AG04449 (cell line): ENCODE results near the gene MYO7A.

ENCODE experiments used
- CTCF ChIA-PET: fragments of 350-600 bp; formaldehyde crosslinking; extraction: SDS; loops from one replicate; lab custom pipeline; 2021; ENCODE audit warnings: antibody characterized with exemption; lab: Yijun Ruan, JAX
- POLR2A ChIA-PET: fragments of 400-600, 350-600 bp; formaldehyde crosslinking; extraction: SDS; loops from one replicate; lab custom pipeline; 2020; ENCODE audit warnings: antibody characterized with exemption, inconsistent platforms; lab: Yijun Ruan, JAX
- DNase-seq: peaks from one replicate; pipeline ENCODE4 v3.0.0-alpha.2; 2010; ENCODE audit warnings: low read depth, low spot score
- H3K4me3 ChIP-seq: 2 replicates; pipeline ENCODE4 v1.5.1; 2011; ENCODE audit warnings: low read depth, mild to moderate bottlenecking, control low read depth, low read length
- CTCF ChIP-seq: IDR thresholded peaks from one replicate; pipeline ENCODE4 v1.5.1; 2011; ENCODE audit warnings: mild to moderate bottlenecking, moderate library complexity, low read length, control low read depth, inconsistent platforms; ENCODE audit not compliant: insufficient read depth; ENCODE audit errors: missing control alignments

The MYO7A gene

GRCh38 chr11:77182542-77183430, 54.7 kb downstream of the MYO7A start:
- TF ChIP-seq CTCF = no peak
- no peak overlapping the region for H3K4me3 ChIP-seq
- CTCF ChIA-PET = interaction anchor here (1.0 to 7.1 kb wide), 5 partner anchors 9 to 366 kb away, joined by 3 to 80 read pairs (median 5); partner anchors contain the start of gene MYO7A
- POLR2A ChIA-PET = no interaction called here
- DNase-seq = no peak

- TF ChIP-seq CTCF = no peak
- ChIA-PET CTCF (interaction anchor here (1.0 to 8.2 kb wide), 6 partner anchors 9 to 365 kb away, joined by 3 to 194 read pairs (median 6); partner anchors contain the start of gene MYO7A), POLR2A (no interaction called here)
- H3K4me3 ChIP-seq = no peak overlapping the region
- DNase-seq = no peak
Observed at GRCh38 chr11:77183431-77183984, 55.5 kb downstream of the MYO7A start.

GRCh38 chr11:77184136-77184860, 56.3 kb downstream of the MYO7A start:
- no peak for TF ChIP-seq CTCF
- H3K4me3 ChIP-seq = no peak overlapping the region
- no peak for DNase-seq
- CTCF ChIA-PET = interaction anchor here (2.2 to 8.2 kb wide), 3 partner anchors 14 to 364 kb away, joined by 7 to 194 read pairs (median 80); partner anchors contain the start of gene MYO7A
- POLR2A ChIA-PET = no interaction called here

- CTCF ChIA-PET = interaction anchor here (1.0 to 8.2 kb wide), 13 partner anchors 7 to 363 kb away, joined by 3 to 194 read pairs (median 22); partner anchors contain the start of gene MYO7A
- no peak overlapping the region for H3K4me3 ChIP-seq
- DNase-seq = no peak
- POLR2A ChIA-PET = no interaction called here
- TF ChIP-seq CTCF = no peak
Observed at GRCh38 chr11:77186302-77186701, 58.3 kb downstream of the MYO7A start.

GRCh38 chr11:77187111-77187750, 59.2 kb downstream of the MYO7A start:
- no peak for TF ChIP-seq CTCF
- ChIA-PET POLR2A (no interaction called here), CTCF (interaction anchor here (0.8 to 8.2 kb wide), 32 partner anchors 7 to 432 kb away, joined by 3 to 194 read pairs (median 5); partner anchors contain the start of gene MYO7A)
- H3K4me3 ChIP-seq = no peak overlapping the region
- no peak for DNase-seq
